Measurements from ENCODE around the gene SNX13. TPM values are rescaled to one million over a fixed set of nuclear protein-coding genes. Genes with fewer than 3 reads are reported as not detected.

Gene SNX13
- total RNA-seq, 1 experiment from 2014 or later: 29.0 TPM

DNA sequence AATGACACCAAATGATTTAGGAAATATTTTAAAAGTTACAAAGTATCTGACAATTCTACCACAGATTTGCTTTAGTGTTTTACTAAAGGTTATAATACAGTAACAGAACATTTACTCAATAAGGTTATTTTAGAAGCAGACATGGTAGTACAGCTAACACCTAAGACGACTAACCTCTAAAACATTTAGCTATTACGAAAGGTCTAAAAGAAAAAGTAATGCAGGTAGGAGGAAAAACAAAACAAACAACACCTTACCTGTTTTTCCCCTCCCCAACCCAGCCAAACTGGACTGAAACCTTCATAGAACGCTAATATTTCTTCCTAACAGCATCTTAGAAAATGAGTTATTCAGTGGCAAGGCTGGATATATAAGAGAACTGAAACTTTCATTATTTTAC is 111.3 kb downstream of the SNX13 start:
- no peaks in the 10 kb centered on the region for H3K4me1 ChIP-seq (ENCODE audit: insufficient read depth, low read length)
- H3K27ac ChIP-seq (ENCODE audit: insufficient read length, low read depth, low read length): no peak overlapping the region
- no peak overlapping the region for H4K8ac ChIP-seq (replicated peaks; ENCODE audit: insufficient read length, low read depth, low read length)
- H3K4me3 Mint-ChIP-seq: no peak overlapping the region
- no peak overlapping the region for H3K18ac ChIP-seq (ENCODE audit: insufficient read length, low read depth, low read length)
- DNase-seq: no peak
- H2BK12ac ChIP-seq (ENCODE audit: insufficient read length, low read depth, low read length): no peak overlapping the region
- H3K27me3 Mint-ChIP-seq (ENCODE audit: low read depth): no peaks in the 10 kb centered on the region
- no peak overlapping the region for H2AK5ac ChIP-seq (ENCODE audit: insufficient read length, low read length)
- no peak overlapping the region for H2BK20ac ChIP-seq (ENCODE audit: low read depth, low read length, poor library complexity, severe bottlenecking)
- H3K36me3 Mint-ChIP-seq (ENCODE audit: insufficient read depth in 1 of 3, low read depth in 3 of 3): peaks cover 0 to 5% (median 0%) of the 10 kb centered on the region in 3 experiments; a peak in 2 of 7 replicates
- no peak overlapping the region for H4K91ac ChIP-seq (ENCODE audit: insufficient read length, low read depth, low read length)
- no peak overlapping the region for H3K27ac Mint-ChIP-seq
- TF ChIP-seq, protein P1, sequence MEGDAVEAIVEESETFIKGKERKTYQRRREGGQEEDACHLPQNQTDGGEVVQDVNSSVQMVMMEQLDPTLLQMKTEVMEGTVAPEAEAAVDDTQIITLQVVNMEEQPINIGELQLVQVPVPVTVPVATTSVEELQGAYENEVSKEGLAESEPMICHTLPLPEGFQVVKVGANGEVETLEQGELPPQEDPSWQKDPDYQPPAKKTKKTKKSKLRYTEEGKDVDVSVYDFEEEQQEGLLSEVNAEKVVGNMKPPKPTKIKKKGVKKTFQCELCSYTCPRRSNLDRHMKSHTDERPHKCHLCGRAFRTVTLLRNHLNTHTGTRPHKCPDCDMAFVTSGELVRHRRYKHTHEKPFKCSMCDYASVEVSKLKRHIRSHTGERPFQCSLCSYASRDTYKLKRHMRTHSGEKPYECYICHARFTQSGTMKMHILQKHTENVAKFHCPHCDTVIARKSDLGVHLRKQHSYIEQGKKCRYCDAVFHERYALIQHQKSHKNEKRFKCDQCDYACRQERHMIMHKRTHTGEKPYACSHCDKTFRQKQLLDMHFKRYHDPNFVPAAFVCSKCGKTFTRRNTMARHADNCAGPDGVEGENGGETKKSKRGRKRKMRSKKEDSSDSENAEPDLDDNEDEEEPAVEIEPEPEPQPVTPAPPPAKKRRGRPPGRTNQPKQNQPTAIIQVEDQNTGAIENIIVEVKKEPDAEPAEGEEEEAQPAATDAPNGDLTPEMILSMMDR (conservative IDR thresholded peaks at IDR 0.05): no peak
- H4K20me1 ChIP-seq (ENCODE audit: control insufficient read depth, insufficient read depth, insufficient read length): no peaks in the 10 kb centered on the region
- H3K9me3 Mint-ChIP-seq: no peaks in the 10 kb centered on the region
- no peak overlapping the region for H2BK5ac ChIP-seq (ENCODE audit: insufficient read length, low read length)
- H3K9ac ChIP-seq (ENCODE audit: extremely low read depth, insufficient read length, low read length): no peak overlapping the region
- H3K79me1 ChIP-seq (ENCODE audit: insufficient read depth, low read depth, low read length, poor library complexity, severe bottlenecking): no peaks in the 10 kb centered on the region
- H3K14ac ChIP-seq (ENCODE audit: insufficient read depth, low read length): no peak overlapping the region
- H3K56ac ChIP-seq (ENCODE audit: insufficient read length, low read depth, low read length): no peak overlapping the region
- H3K23ac ChIP-seq (ENCODE audit: insufficient read length, low read depth, low read length): no peak overlapping the region
- no peak overlapping the region for H4K5ac ChIP-seq (ENCODE audit: insufficient read length, low read depth, low read length)
- no CpG with 5 or more reads among the region's 3 CpGs for WGBS (ENCODE audit: extremely low coverage, insufficient read length, low lambda C conversion rate)
- no peaks in the 10 kb centered on the region for H3K4me1 Mint-ChIP-seq
- no peaks in the 10 kb centered on the region for H3K23me2 ChIP-seq (ENCODE audit: insufficient read length, low read depth, low read length, poor library complexity, severe bottlenecking)
- H3K4ac ChIP-seq (ENCODE audit: low read depth, low read length): no peak overlapping the region
- no peak overlapping the region for H3K4me2 ChIP-seq (ENCODE audit: insufficient read depth, insufficient read length, low read length)
- H3K27me3 ChIP-seq (ENCODE audit: insufficient read depth, low read length): no peaks in the 10 kb centered on the region
- H3T11ph ChIP-seq (ENCODE audit: low read length): no peak overlapping the region
- H3K9me3 ChIP-seq (ENCODE audit: control insufficient read depth, low read depth, low read length): no peaks in the 10 kb centered on the region
- H2BK120ac ChIP-seq (ENCODE audit: low read depth, low read length, poor library complexity, severe bottlenecking): no peak overlapping the region
- no peak overlapping the region for H2AFZ ChIP-seq (ENCODE audit: low read length)
- no peak overlapping the region for H2BK15ac ChIP-seq (ENCODE audit: low read depth, low read length)
- no peaks in the 10 kb centered on the region for H3K79me2 ChIP-seq (ENCODE audit: insufficient read depth, low read length)
